GM12864 (cell line): Measurements from ENCODE around the gene IQUB.
"Not testable (repeated sequence)": the region's sequence is repeated elsewhere in the genome, so short reads cannot be mapped to it uniquely, and the experiment has no call there.

Source experiments
- DNase-seq: peaks from one replicate; pipeline ENCODE4 v3.0.0-alpha.2; 2011; ENCODE audit warnings: low read depth
- H3K4me3 ChIP-seq: 2 replicates; pipeline ENCODE4 v1.5.1; 2011; ENCODE audit warnings: mild to moderate bottlenecking, low read depth, low read length, control low read depth
- CTCF ChIP-seq: IDR thresholded peaks from 2 replicates; pipeline ENCODE4 v1.5.1; 2011; ENCODE audit warnings: low read depth, mild to moderate bottlenecking, moderate library complexity, low read length, control low read depth, inconsistent platforms; ENCODE audit errors: missing control alignments

IQUB gene

DNA sequence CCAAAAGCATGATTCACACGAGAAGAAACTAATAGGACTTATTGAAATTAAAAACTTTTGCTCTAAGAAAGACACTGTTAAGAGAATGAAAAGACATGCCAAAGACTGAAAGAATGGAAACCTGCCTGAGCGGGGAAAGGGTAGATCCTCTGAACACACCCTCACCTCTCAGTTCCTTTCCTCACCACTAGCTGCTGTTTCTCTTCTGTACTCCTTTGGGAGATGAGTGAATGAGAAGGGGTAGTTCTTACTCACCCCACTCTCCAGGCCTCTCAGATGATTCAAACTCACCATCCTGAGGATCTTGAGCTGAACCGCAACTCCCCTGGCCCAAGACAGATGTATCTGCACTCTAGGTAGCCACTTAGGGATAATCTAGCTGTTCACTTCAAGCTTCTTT, 41.9 kb downstream of the IQUB start:
- H3K4me3 ChIP-seq: no peak overlapping the region
- TF ChIP-seq CTCF: peak; percentile 41
- no peak for DNase-seq

GRCh38 chr7:123485721-123486120, 48.7 kb downstream of the IQUB start:
- TF ChIP-seq CTCF: no peak
- no peak for DNase-seq
- no peak overlapping the region for H3K4me3 ChIP-seq

DNA sequence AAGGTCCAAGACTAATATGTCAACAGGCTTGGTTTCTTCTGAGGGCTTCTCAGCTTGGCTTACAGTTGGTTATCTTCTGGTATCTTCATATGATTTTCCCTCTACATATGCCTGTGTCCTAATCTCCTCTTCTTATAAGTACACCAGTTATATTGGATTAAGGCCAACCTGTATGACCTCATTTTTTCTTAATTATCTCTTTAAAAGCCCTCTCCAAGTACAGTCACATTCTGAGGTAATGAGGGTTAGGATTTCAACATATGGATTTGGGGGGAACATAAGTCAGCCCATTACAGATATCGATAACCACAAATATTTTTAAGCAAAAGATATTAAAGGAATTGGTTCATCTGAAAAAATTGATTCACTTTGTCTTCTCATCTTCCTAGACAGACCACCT, 49.2 kb downstream of the IQUB start:
- TF ChIP-seq CTCF: no peak
- H3K4me3 ChIP-seq: no peak overlapping the region
- no peak for DNase-seq

DNA sequence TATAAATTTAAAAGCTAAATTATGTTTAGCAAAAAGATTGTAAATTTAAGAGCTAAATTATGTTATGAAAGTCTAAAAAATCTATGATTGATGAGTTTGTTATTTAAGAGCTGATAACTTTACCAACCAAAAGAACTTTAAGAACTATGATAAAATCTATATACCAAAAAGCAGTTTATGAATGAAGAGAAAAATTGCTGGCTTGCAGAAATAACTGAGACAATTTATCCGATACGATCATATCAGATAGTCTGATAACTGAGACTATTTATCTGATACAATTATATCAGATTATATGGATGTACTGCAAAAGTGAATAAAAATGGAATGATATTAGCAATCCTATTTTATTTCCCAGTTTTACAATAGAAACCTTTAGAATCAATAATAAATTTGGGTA, 50.2 kb downstream of the IQUB start:
- H3K4me3 ChIP-seq: no peak overlapping the region
- no peak for TF ChIP-seq CTCF
- DNase-seq: no peak

- no peak for TF ChIP-seq CTCF
These were observed 54.3 kb downstream of the IQUB start for GRCh38 chr7:123480107-123480506.

DNA sequence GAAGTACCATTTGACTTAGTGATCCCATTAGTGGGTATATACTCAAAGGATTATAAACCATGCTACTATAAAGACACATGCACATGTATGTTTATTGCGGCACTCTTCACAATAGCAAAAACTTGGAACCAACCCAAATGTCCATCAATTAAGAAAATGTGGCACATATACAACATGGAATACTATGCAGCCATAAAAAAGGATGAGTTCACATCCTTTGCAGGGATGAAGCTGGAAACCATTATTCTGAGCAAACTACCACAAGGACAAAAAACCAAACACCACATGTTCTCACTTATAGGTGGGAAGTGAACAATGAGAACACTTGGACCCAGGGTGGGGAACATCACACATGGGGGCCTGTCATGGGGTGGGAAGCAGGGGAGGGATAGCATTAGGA, 56.3 kb downstream of the IQUB start:
- not testable (repeated sequence) for H3K4me3 ChIP-seq, DNase-seq

More at GRCh38 chr7:123480107-123480506, 54.3 kb downstream of the IQUB start:
- no peak overlapping the region for H3K4me3 ChIP-seq
- no peak for DNase-seq

DNA sequence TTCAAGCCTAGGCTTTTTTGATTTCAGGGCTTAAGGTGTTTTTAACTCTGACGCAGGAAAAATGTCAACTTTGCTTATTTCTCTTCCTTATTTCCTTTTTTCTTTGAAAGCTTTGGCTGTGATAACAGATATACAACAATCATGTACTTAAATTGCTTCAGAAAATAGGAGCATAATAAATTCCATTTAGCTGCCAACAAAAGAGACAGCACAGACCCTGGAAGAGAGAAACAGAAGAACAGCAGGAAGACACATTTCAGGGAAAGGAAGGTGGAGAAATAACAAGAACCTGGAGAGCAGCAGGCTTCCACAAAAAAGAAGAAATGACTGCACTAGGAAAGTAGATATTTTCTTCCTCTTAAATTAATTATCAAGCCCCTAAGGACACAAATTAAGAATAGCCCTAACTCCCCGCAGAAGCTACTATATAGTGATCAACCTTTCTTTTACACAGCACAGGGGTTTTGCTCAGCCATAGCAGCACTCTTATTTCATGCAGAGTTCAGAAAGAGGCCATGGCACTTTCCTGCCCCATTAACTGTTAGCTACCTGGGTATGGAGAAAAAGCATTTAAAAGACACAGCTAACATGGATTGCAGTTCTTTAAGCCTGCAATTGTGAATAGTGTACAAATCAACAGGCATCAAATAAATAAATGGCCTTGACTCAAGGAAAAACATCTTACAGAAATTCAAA, 61.5 kb downstream of the IQUB start:
- TF ChIP-seq CTCF: no peak
- no peak overlapping the region for H3K4me3 ChIP-seq
- DNase-seq: no peak
